ENCODE data around the gene SPOPL.

The SPOPL gene

GRCh38 chr2:138491495-138491862 lies 10.1 kb upstream of the SPOPL start:
- intact Hi-C loops (cut with DNase I): no loop called here
- no peak for DNase-seq

DNA sequence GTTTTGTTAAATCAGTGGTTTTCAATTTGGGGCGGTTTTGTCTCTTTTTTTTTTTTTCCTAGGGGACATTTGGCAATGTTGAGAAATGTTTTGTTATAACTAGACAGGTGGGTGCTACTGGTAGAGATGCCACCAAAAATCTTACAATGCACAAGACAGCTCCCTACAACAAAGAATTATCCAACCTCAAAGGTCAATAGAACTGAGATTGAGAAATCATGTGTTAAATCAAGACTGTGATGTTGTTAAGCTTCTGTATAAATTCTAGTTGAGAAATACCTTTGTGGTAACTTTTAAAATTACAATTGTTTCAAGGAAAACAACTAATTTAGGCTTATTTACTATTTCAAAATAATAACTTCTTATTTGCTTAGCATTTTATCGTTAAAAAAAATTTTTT lies 9.4 kb upstream of the SPOPL start:
- DNase-seq: no peak
- intact Hi-C loops (cut with DNase I): no loop called here

DNA sequence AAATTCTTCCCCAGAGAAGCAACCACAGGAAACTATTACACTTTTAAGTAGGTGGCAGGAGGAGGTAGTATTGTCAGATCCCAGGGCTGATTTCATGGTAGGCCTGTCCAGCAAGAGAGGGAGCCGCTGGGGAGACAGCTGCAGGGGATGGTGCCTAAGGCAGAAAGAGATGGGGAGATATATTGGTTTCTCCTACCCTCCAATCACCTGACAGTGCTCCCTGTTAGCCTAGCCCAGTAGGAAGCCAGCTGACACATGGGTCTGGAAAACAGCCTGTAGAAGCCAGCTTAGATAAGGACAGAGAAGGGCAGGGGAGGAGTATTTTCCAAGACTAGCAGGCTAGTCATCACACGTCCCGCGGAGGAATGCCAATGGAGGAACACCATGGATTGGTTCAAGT lies 8.2 kb upstream of the SPOPL start:
- intact Hi-C loops (cut with DNase I): no loop called here
- no peak for DNase-seq

GRCh38 chr2:138494265-138494966 lies 7.2 kb upstream of the SPOPL start:
- no peak for DNase-seq
- intact Hi-C loops (cut with DNase I): no loop called here

DNA sequence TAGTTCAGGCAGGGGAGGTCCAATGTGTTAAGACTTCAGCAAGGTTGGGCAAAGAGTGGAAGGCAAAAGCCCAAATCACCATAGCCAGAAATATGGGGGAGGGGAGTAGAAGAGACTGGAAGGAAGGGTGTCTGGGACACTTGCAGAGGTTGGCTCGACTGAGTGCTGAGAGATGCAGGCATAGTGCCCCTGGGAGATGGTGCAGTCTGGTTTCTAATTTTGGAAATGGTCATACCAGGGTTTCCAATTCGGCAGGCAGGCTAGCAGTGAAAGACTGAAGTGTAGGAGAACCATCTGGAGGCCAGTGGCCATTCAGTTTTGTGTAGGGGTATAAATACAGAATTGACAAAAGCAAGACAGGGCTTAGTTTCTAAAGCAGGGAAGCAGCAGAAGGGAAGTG lies 6.2 kb upstream of the SPOPL start:
- intact Hi-C loops (cut with DNase I): no loop called here
- DNase-seq: no peak

- no peak for DNase-seq
- intact Hi-C loops (cut with DNase I): no loop called here
Measured at GRCh38 chr2:138496096-138496651, 5.4 kb upstream of the SPOPL start.

- DNase-seq: no peak
- intact Hi-C loops (cut with DNase I): no loop called here
Measured at GRCh38 chr2:138497294-138497693, 4.3 kb upstream of the SPOPL start.

DNA sequence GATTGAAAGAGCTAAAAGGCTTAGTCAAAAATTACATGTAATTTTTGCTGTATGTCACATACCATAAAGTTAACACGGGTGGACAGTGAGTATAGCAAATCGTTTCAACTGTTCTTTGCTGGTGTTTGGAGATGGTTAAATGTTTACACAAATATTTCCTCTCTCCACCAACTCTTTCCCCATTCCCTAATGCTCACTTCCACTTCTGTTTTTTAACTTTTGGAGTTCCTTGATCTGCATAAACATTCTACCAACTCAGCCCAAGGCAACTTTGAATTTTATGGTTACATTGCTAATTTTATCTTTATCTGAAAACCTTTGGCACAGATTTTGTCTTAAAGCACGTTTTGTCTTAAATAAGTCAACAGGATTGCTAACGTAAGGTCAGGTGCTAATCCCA lies 1.9 kb upstream of the SPOPL start:
- intact Hi-C loops (cut with DNase I): loop anchor here (10.0 kb wide), 1 partner anchor 535 kb away; the partner anchor contains the start of gene HNMT
- DNase-seq: no peak

GRCh38 chr2:138500592-138501424 lies 762 bp upstream of the SPOPL start:
- DNase-seq: peak in 6 of 42 donors; percentile 6 to 26 (median 16)
- intact Hi-C loops (cut with DNase I): loop anchor here (10.0 kb wide), 1 partner anchor 536 kb away; the partner anchor contains the start of gene HNMT

DNA sequence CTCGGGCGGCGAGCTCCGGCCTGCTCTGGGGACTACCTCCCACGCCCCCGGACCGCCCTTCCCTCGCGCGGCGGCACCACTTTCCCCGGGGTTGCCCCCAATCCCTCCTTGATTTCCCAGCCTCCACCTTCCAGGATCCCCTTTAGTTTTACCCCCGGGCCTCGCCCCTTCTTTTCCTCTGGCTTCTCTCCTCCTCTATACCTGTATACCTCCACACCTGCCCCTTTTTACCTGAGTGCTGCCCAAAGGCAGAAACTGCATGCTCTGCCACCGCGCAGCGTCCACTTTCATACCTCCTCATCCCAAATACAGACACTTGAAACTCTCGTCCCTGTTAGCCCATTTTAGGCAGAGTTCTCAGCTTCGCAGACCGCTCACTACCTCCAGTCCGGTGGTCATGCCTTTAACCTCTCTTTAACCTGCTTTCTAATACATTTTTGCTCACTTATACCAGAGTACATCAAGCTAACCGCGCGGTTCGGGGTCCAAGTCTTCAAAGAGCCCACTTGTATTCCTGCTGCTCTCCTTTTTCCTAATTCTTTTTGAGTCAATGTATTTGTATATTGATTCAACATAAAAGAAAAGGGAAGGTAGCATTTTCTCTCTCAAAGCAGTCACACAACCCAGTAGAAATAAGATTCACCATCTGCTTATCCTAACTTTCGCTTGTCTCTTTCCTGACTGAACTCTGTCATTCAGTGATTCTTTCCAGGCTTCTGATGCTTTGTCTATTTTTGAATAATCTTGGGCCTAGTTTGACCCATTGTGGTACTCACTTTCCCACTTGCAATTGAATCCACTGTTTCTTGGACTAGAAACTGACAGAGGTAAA lies 901 bp downstream of the SPOPL start:
- intact Hi-C loops (cut with DNase I): loop anchor here (10.0 kb wide), 1 partner anchor 538 kb away; the partner anchor contains the start of gene HNMT
- DNase-seq: peak in 8 of 42 donors; percentile 7 to 47 (median 16)

GRCh38 chr2:138503087-138503442 lies 1.5 kb downstream of the SPOPL start:
- DNase-seq: no peak
- intact Hi-C loops (cut with DNase I): loop anchor here (10.0 kb wide), 1 partner anchor 538 kb away; the partner anchor contains the start of gene HNMT

DNA sequence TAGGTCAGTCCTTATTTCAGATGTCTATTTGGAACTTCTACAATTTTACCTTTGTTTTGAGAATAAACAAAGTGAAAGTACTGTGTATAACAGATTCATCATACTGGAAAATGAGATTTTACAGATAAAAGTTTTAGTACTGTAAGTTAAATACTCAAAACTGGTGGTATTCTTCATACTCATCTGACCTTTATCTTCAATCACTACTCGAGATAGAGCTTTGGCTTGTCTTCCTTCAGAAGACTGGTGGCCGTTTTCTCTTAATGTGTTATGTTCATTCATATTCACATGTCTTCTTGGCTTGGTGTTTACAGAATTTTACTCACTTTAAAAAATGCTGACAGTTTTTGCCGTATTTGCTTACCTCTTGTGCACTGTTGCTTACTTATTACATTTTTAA lies 2.1 kb downstream of the SPOPL start:
- DNase-seq: no peak
- intact Hi-C loops (cut with DNase I): loop anchor here (10.0 kb wide), 1 partner anchor 539 kb away; the partner anchor contains the start of gene HNMT

- no peak for DNase-seq
- intact Hi-C loops (cut with DNase I): loop anchor here (10.0 kb wide), 1 partner anchor 539 kb away; the partner anchor contains the start of gene HNMT
Measured at GRCh38 chr2:138504092-138504491, 2.5 kb downstream of the SPOPL start.

DNA sequence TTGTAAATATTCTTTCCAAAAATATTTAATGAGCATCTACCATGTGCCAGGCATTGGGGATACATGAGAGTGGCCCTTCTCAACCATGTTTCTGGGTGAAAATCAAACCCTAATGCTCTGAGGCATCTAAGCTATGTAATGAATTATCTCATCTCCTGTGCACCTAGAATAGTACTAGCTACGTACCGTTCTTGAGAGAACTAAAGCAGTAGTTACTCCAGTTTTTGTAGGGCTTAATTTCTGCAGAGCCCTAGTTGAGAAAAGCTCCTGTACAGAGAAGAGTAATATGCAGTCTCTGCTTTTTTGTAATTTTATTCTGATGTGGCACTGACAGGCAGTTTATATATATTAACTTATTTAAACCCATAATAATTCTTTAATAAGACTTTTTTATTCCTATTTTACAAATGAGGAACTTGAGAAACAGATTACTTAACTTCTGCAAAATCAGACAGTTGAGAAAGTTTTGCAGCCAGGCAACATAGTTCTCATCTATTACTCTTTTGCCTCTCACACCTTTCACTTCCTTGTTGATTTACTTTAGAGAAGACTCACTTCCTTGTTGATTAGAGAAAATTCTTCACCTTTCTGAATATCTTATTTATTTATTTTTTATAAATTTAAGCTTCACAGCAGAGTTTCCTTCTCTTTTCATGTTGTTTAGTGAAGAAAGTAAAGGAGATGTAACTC lies 3.1 kb downstream of the SPOPL start:
- DNase-seq: no peak
- intact Hi-C loops (cut with DNase I): loop anchor here (10.0 kb wide), 1 partner anchor 540 kb away; the partner anchor contains the start of gene HNMT

GRCh38 chr2:138507267-138507666 lies 5.7 kb downstream of the SPOPL start:
- no peak for DNase-seq
- intact Hi-C loops (cut with DNase I): loop anchor here (10.0 kb wide), 1 partner anchor 542 kb away; the partner anchor contains the start of gene HNMT

DNA sequence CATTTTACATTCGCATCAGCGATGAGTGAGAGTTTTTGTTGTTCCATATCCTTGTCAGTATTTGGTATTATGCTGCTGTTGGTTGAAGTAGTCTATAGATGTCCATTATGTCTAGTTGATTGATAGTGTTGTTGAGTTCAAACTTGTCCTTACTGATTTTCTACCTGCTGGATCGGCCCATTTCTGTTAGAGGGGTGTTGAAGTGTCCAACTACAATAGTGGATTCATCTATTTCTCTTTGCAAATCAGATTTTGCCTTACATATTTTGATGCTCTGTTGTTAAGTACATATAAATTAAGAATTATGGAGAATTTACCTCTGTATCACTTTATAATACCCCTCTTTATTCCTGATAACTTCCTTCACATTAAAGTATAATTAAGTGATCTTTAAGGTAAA lies 8.7 kb downstream of the SPOPL start:
- intact Hi-C loops (cut with DNase I): no loop called here
- DNase-seq: no peak

DNA sequence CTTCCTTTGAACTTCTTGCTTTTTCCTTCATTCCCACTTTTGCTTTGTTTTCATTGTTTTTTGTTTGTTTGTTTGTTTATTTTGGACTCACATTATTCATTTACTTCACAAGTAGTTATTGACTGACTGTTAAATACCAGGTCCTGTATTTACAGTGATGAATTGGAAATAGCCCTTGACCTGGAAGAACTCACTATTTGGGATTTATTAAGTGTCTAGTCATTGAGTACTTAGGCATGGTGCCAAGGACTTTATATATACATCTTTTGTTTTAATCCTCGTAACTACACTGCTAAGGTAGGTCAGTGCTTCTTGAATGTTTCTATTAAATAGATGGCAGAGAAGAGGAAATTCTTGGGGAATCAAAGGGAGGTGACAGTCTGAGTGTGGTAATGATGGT lies 11.1 kb downstream of the SPOPL start:
- intact Hi-C loops (cut with DNase I): no loop called here
- DNase-seq: no peak

GRCh38 chr2:138514173-138514572 lies 12.6 kb downstream of the SPOPL start:
- no peak for DNase-seq
- intact Hi-C loops (cut with DNase I): no loop called here
